PC-3 (cell line): ENCODE measurements around the gene COL15A1. TPM values are rescaled to one million over a fixed set of nuclear protein-coding genes. Genes with fewer than 3 reads are reported as not detected.

Source experiments
- ATAC-seq: fragments of 200-7000 bp; cut with Tn5 transposase; 2 replicates; pipeline ENCODE4 v1.9.1; 2020; ENCODE audit warnings: mild to moderate bottlenecking, moderate library complexity
- BruUV-seq: library from RNA; stranded (reverse); fragments of 400-500 nt; replicated peaks from 2 replicates; lab custom pipeline; 2021; lab: Mats Ljungman, UMichigan
- CTCF ChIA-PET: fragments of 300-600 bp; sonication (Branson Sonifier 250); formaldehyde crosslinking; loops from one replicate; lab custom pipeline; 2022; ENCODE audit warnings: antibody characterized with exemption; lab: Charles Lee
- POLR2A ChIA-PET: fragments of 300-600 bp; sonication (Branson Sonifier 250); formaldehyde crosslinking; loops from one replicate; lab custom pipeline; 2022; ENCODE audit warnings: antibody characterized with exemption; ENCODE audit not compliant: unreplicated experiment; lab: Charles Lee
- DNase-seq: peaks from one replicate; pipeline ENCODE4 v3.0.0-alpha.2; 2015
- H2AFZ ChIP-seq: fragments of 300-600 bp; sonication (generic); 2 replicates; pipeline ENCODE4 v1.6.0; 2016; ENCODE audit warnings: antibody characterized with exemption, low read length
- H3F3A ChIP-seq: fragments of 300-600 bp; sonication (generic); one replicate; pipeline ENCODE4 v1.6.0; 2017; ENCODE audit warnings: antibody characterized with exemption, low read length, control low read depth, mild to moderate bottlenecking; ENCODE audit not compliant: unreplicated experiment
- H3K27ac ChIP-seq: fragments of 300-600 bp; sonication (generic); 2 replicates; pipeline ENCODE4 v1.5.1; 2016; ENCODE audit warnings: mild to moderate bottlenecking, low read length
- H3K27me3 ChIP-seq: fragments of 300-600 bp; sonication (generic); 2 replicates; pipeline ENCODE4 v1.6.1; 2016; ENCODE audit warnings: low read length, mixed read lengths
- H3K36me3 ChIP-seq: fragments of 300-600 bp; sonication (generic); 2 replicates; pipeline ENCODE4 v1.6.1; 2016; ENCODE audit warnings: low read depth, mixed run types, low read length, mixed read lengths
- H3K4me1 ChIP-seq: fragments of 300-600 bp; sonication (generic); 2 replicates; pipeline ENCODE4 v1.5.1; 2016; ENCODE audit warnings: low read length; ENCODE audit not compliant: insufficient read depth
- H3K4me2 ChIP-seq: fragments of 300-600 bp; sonication (generic); 2 replicates; pipeline ENCODE4 v1.6.0; 2016; ENCODE audit warnings: low read length
- H3K4me3 ChIP-seq: fragments of 300-600 bp; sonication (generic); 2 replicates; pipeline ENCODE4 v1.5.1; 2016; ENCODE audit warnings: mild to moderate bottlenecking, low read length, mixed read lengths
- H3K79me2 ChIP-seq: fragments of 300-600 bp; sonication (generic); 2 replicates; pipeline ENCODE4 v1.6.1; 2017; ENCODE audit warnings: low read length, mixed read lengths
- H3K9ac ChIP-seq: fragments of 300-600 bp; sonication (generic); 2 replicates; pipeline ENCODE4 v1.6.0; 2016; ENCODE audit warnings: mild to moderate bottlenecking, low read length
- H3K9me2 ChIP-seq: fragments of 300-600 bp; sonication (generic); replicated peaks from 2 replicates; pipeline ENCODE4 v1.6.1; 2016; ENCODE audit warnings: mixed run types, low read length, mixed read lengths
- H3K9me3 ChIP-seq: fragments of 300-600 bp; sonication (generic); 2 replicates; pipeline ENCODE4 v1.6.1; 2016; ENCODE audit warnings: low read length, mixed read lengths
- H4K20me1 ChIP-seq: fragments of 300-600 bp; sonication (generic); 2 replicates; pipeline ENCODE4 v1.6.1; 2016; ENCODE audit warnings: low read length, mixed read lengths
- CTCF ChIP-seq: fragments of 300-600 bp; sonication (generic); conservative IDR thresholded peaks from 2 replicates; pipeline ENCODE4 v1.5.1; 2017; ENCODE audit warnings: antibody characterized with exemption, low read depth, mild to moderate bottlenecking, low read length
- EZH2 ChIP-seq: fragments of 300-600 bp; sonication (generic); IDR thresholded peaks from one replicate; pipeline ENCODE4 v1.6.1; 2017; ENCODE audit warnings: antibody characterized with exemption, mild to moderate bottlenecking, low read length; ENCODE audit not compliant: unreplicated experiment
- EZH2phosphoT487 ChIP-seq: fragments of 300-600 bp; sonication (generic); IDR thresholded peaks from 2 replicates; pipeline ENCODE4 v1.6.1; 2018; ENCODE audit warnings: mild to moderate bottlenecking, antibody characterized with exemption, low read length, borderline replicate concordance
- intact Hi-C: fragments of 100-400 bp; cut with micrococcal nuclease; formaldehyde crosslinking; loops from 2 replicates; pipeline ENCODE4 v1.9.0; 2023
- total RNA-seq: library from RNA; depleted of rRNA; stranded (reverse); fragments of >200 nt; gene quantifications from 2 replicates; pipeline ENCODE4 v1.2.3, GENCODE V29; 2014

The COL15A1 gene
- total RNA-seq, 1 experiment from 2014 or later, result 0.04 TPM

GRCh38 chr9:99030092-99030511, 86.4 kb downstream of the COL15A1 start:
- DNase-seq (no peak), ATAC-seq (no peak)
- Histone ChIP-seq H3K9me2 (no peaks in the 10 kb centered on the region), H2AFZ (no peak overlapping the region), H3K4me1 (no peaks in the 10 kb centered on the region), H3K4me3 (no peak overlapping the region), H3K4me2 (no peak overlapping the region), H3K9me3 (no peaks in the 10 kb centered on the region), H4K20me1 (no peaks in the 10 kb centered on the region), H3K36me3 (no peaks in the 10 kb centered on the region), H3K79me2 (no peaks in the 10 kb centered on the region), H3F3A (no peaks in the 10 kb centered on the region), H3K9ac (no peak overlapping the region), H3K27ac (no peak overlapping the region), H3K27me3 (no peaks in the 10 kb centered on the region)
- TF ChIP-seq CTCF (no peak), EZH2 (no peak), EZH2phosphoT487 (no peak)
- ChIA-PET POLR2A (no interaction called here), CTCF (no interaction called here)
- intact Hi-C loops, result no loop called here
- BruUV-seq, result no TSS peak

GRCh38 chr9:99030610-99031109, 87.0 kb downstream of the COL15A1 start:
- H3K4me3 ChIP-seq, result no peak overlapping the region
- H2AFZ ChIP-seq, result no peak overlapping the region
- no peaks in the 10 kb centered on the region for H4K20me1 ChIP-seq
- TF ChIP-seq CTCF, result no peak
- no peak for TF ChIP-seq EZH2phosphoT487
- TF ChIP-seq EZH2, result no peak
- POLR2A ChIA-PET, result no interaction called here
- H3K27me3 ChIP-seq, result no peaks in the 10 kb centered on the region
- H3K36me3 ChIP-seq, result no peaks in the 10 kb centered on the region
- no peaks in the 10 kb centered on the region for H3K9me2 ChIP-seq
- H3F3A ChIP-seq, result no peaks in the 10 kb centered on the region
- no TSS peak for BruUV-seq
- intact Hi-C loops, result no loop called here
- CTCF ChIA-PET, result no interaction called here
- no peak overlapping the region for H3K9ac ChIP-seq
- H3K79me2 ChIP-seq, result no peaks in the 10 kb centered on the region
- no peaks in the 10 kb centered on the region for H3K4me1 ChIP-seq
- no peaks in the 10 kb centered on the region for H3K9me3 ChIP-seq
- no peak for DNase-seq
- ATAC-seq, result no peak
- no peak overlapping the region for H3K4me2 ChIP-seq
- no peak overlapping the region for H3K27ac ChIP-seq

- Histone ChIP-seq H3K4me1 (no peaks in the 10 kb centered on the region), H3K4me2 (no peak overlapping the region), H3K9me2 (no peaks in the 10 kb centered on the region), H3K9me3 (no peaks in the 10 kb centered on the region), H3K27ac (no peak overlapping the region), H3K4me3 (no peak overlapping the region), H3K36me3 (no peaks in the 10 kb centered on the region), H3K9ac (no peak overlapping the region), H3F3A (no peaks in the 10 kb centered on the region), H4K20me1 (no peaks in the 10 kb centered on the region), H3K79me2 (no peaks in the 10 kb centered on the region), H3K27me3 (no peaks in the 10 kb centered on the region), H2AFZ (no peak overlapping the region)
- DNase-seq (no peak), ATAC-seq (no peak)
- TF ChIP-seq CTCF (no peak), EZH2 (no peak), EZH2phosphoT487 (no peak)
- CTCF ChIA-PET, result no interaction called here
- POLR2A ChIA-PET, result no interaction called here
- intact Hi-C loops, result no loop called here
- BruUV-seq, result no TSS peak
Measured at GRCh38 chr9:99031319-99031718, 87.6 kb downstream of the COL15A1 start.
